SK-N-SH (cell line): ENCODE measurements around the gene PTPN13. TPM values are rescaled to one million over a fixed set of nuclear protein-coding genes. Genes with fewer than 3 reads are reported as not detected.

Experiments used
- CTCF ChIA-PET: fragments of 300-600, 350-600 bp; formaldehyde crosslinking; extraction: SDS; loops from one replicate; lab custom pipeline; 2021; lab: Yijun Ruan, JAX
- POLR2A ChIA-PET: fragments of 350-600 bp; sonication (Branson Sonifier 250); formaldehyde crosslinking; extraction: SDS; loops from one replicate; lab custom pipeline; 2020; ENCODE audit warnings: antibody characterized with exemption, inconsistent platforms; lab: Yijun Ruan, JAX
- DNase-seq: peaks from one replicate; pipeline ENCODE4 v3.0.0; 2012
- H2AFZ ChIP-seq: fragments of 200-600 bp; sonication (generic); 2 replicates; pipeline ENCODE4 v1.8.1; 2016; ENCODE audit warnings: antibody characterized with exemption, mild to moderate bottlenecking, low read depth
- H3F3A ChIP-seq: fragments of 200-600 bp; sonication (generic); replicated peaks from 2 replicates; pipeline ENCODE3; 2016; ENCODE audit warnings: antibody characterized with exemption, mild to moderate bottlenecking; ENCODE audit not compliant: insufficient read depth
- H3K27ac ChIP-seq, 2 experiments: fragments of 200-500 bp in 1 of 2; fragments of 200-600 bp in 1 of 2; sonication (Bioruptor generic) in 1 of 2; sonication (generic), shearing (Covaris generic) in 1 of 2; 2 replicates each; pipeline versions ENCODE4 v1.5.1 to v1.6.1; 2014 to 2016; ENCODE audit warnings: low read depth in 2 of 2, inconsistent platforms in 1 of 2, low read length in 1 of 2, mild to moderate bottlenecking in 1 of 2, mixed read lengths in 1 of 2
- H3K27me3 ChIP-seq: fragments of 200-600 bp; sonication (generic), shearing (Covaris generic); 2 replicates; pipeline ENCODE4 v1.6.1; 2016; ENCODE audit warnings: mixed run types; ENCODE audit not compliant: insufficient read depth
- H3K36me3 ChIP-seq, 2 experiments: fragments of 200-500 bp in 1 of 2; fragments of 200-600 bp in 1 of 2; sonication (Bioruptor generic) in 1 of 2; sonication (generic) in 1 of 2; replicated peaks in 1 of 2; 2 replicates each; pipeline versions ENCODE3 to v1.5.1; 2014 to 2016; ENCODE audit warnings: low read length in 1 of 2, mild to moderate bottlenecking in 1 of 2; ENCODE audit not compliant: insufficient read depth in 2 of 2, control insufficient read depth in 1 of 2
- H3K4me1 ChIP-seq, 2 experiments: fragments of 200-500 bp in 1 of 2; fragments of 200-600 bp in 1 of 2; sonication (Bioruptor generic) in 1 of 2; sonication (generic), shearing (Covaris generic) in 1 of 2; 2 replicates each; pipeline versions ENCODE4 v1.5.1 to v1.6.1; 2014 to 2016; ENCODE audit warnings: low read depth in 1 of 2, low read length in 1 of 2, mixed run types in 1 of 2; ENCODE audit not compliant: insufficient read depth in 2 of 2, control insufficient read depth in 1 of 2
- H3K4me2 ChIP-seq: fragments of 200-600 bp; sonication (generic), shearing (Covaris generic); 2 replicates; pipeline ENCODE4 v1.6.1; 2017; ENCODE audit warnings: mixed run types
- H3K4me3 ChIP-seq, 2 experiments: fragments of 200-500 bp in 1 of 2; fragments of 200-600 bp in 1 of 2; sonication (Bioruptor generic) in 1 of 2; sonication (generic), shearing (Covaris generic) in 1 of 2; 2 replicates each; pipeline versions ENCODE4 v1.5.1 to v1.8.1; 2014 to 2016; ENCODE audit warnings: low read depth in 2 of 2, inconsistent platforms in 1 of 2, low read length in 1 of 2, mild to moderate bottlenecking in 1 of 2, mixed read lengths in 1 of 2, moderate library complexity in 1 of 2
- H3K79me2 ChIP-seq: fragments of 200-600 bp; sonication (generic); 2 replicates; pipeline ENCODE4 v1.8.1; 2017; ENCODE audit warnings: mild to moderate bottlenecking; ENCODE audit not compliant: insufficient read depth
- H3K9ac ChIP-seq: fragments of 200-600 bp; sonication (generic); 2 replicates; pipeline ENCODE4 v1.6.1; 2017; ENCODE audit warnings: mixed run types
- H3K9me2 ChIP-seq: fragments of 200-600 bp; sonication (generic); 2 replicates; pipeline ENCODE4 v1.6.1; 2017; ENCODE audit warnings: mixed run types
- H3K9me3 ChIP-seq: fragments of 200-600 bp; sonication (generic); 2 replicates; pipeline ENCODE4 v1.6.1; 2017; ENCODE audit warnings: mixed run types, mild to moderate bottlenecking, moderate library complexity
- H4K20me1 ChIP-seq: fragments of 200-600 bp; sonication (generic); 2 replicates; pipeline ENCODE4 v1.6.1; 2017; ENCODE audit warnings: mild to moderate bottlenecking, mixed run types; ENCODE audit not compliant: insufficient read depth
- FOSL2 ChIP-seq: IDR thresholded peaks from 2 replicates; pipeline ENCODE4 v1.4.0; 2012; ENCODE audit warnings: low read depth, mild to moderate bottlenecking, moderate library complexity, borderline replicate concordance
- FOXM1 ChIP-seq: IDR thresholded peaks from 2 replicates; pipeline ENCODE4 v1.4.0; 2012; ENCODE audit warnings: low read depth, mild to moderate bottlenecking
- GABPA ChIP-seq: IDR thresholded peaks from 2 replicates; pipeline ENCODE4 v1.4.0; 2012; ENCODE audit warnings: low read depth, mild to moderate bottlenecking
- IRF3 ChIP-seq: fragments of 150-350 bp; IDR thresholded peaks from 2 replicates; pipeline ENCODE4 v1.6.1; 2016; ENCODE audit warnings: mild to moderate bottlenecking, low read depth, low read length
- JUND ChIP-seq: IDR thresholded peaks from 2 replicates; pipeline ENCODE4 v1.4.0; 2012
- MAX ChIP-seq: IDR thresholded peaks from 2 replicates; pipeline ENCODE4 v1.4.0; 2012; ENCODE audit warnings: low read depth
- MXI1 ChIP-seq: IDR thresholded peaks from 2 replicates; pipeline ENCODE4 v1.6.1; 2012; ENCODE audit warnings: mild to moderate bottlenecking, low read depth, low read length, improper control_type of control experiment
- NRF1 ChIP-seq: IDR thresholded peaks from 2 replicates; pipeline ENCODE4 v1.6.1; 2012; ENCODE audit warnings: low read depth, mild to moderate bottlenecking, low read length
- REST ChIP-seq: IDR thresholded peaks from 2 replicates; pipeline ENCODE4 v1.6.1; 2012; ENCODE audit warnings: mild to moderate bottlenecking, low read depth, low read length, moderate library complexity
- TEAD4 ChIP-seq: IDR thresholded peaks from 2 replicates; pipeline ENCODE4 v1.4.0; 2012; ENCODE audit warnings: mild to moderate bottlenecking, borderline replicate concordance; ENCODE audit not compliant: insufficient read depth
- USF1 ChIP-seq: IDR thresholded peaks from 2 replicates; pipeline ENCODE4 v1.4.0; 2012; ENCODE audit warnings: low read depth, borderline replicate concordance
- YY1 ChIP-seq: IDR thresholded peaks from 2 replicates; pipeline ENCODE4 v1.4.0; 2012; ENCODE audit warnings: low read depth, mild to moderate bottlenecking
- ZBTB33 ChIP-seq: IDR thresholded peaks from 2 replicates; pipeline ENCODE4 v1.4.0; 2012; ENCODE audit warnings: low read depth, borderline replicate concordance
- WGBS: methylation state at CpG from one replicate; pipeline ENCODE4 v1.1.6; 2017; ENCODE audit warnings: low lambda C conversion rate; 5-methylcytosine and 5-hydroxymethylcytosine counted together
- polyA plus RNA-seq, 3 experiments: library from polyadenylated mRNA; depleted of rRNA; stranded (reverse); fragments of >200 nt; gene quantifications; 2 replicates each; pipeline ENCODE4 v1.2.3, GENCODE V29; 2012

PTPN13 gene
- polyA plus RNA-seq, 1 of the 3 experiments (the other 2 are of a cell fraction): 5.5 TPM

GRCh38 chr4:86563416-86563815, 30.7 kb upstream of the PTPN13 start:
- H3K27ac ChIP-seq: no peak overlapping the region
- ChIA-PET POLR2A (no interaction called here), CTCF (no interaction called here)
- TF ChIP-seq MAX (no peak), TEAD4 (no peak), FOXM1 (no peak), IRF3 (no peak), JUND (no peak), ZBTB33 (no peak), REST (no peak), NRF1 (no peak), GABPA (no peak), USF1 (no peak), MXI1 (no peak), YY1 (no peak), FOSL2 (no peak)
- H4K20me1 ChIP-seq: no peaks in the 10 kb centered on the region
- H3K27me3 ChIP-seq: no peaks in the 10 kb centered on the region
- no peak for DNase-seq
- no peak overlapping the region for H2AFZ ChIP-seq
- peaks cover 0 to 3% of the 10 kb centered on the region in 2 experiments; a peak in 1 of 4 replicates for H3K4me1 ChIP-seq
- no peak overlapping the region for H3K4me2 ChIP-seq
- H3F3A ChIP-seq: no peaks in the 10 kb centered on the region
- H3K4me3 ChIP-seq: no peak overlapping the region
- no peak overlapping the region for H3K9ac ChIP-seq
- H3K79me2 ChIP-seq: no peaks in the 10 kb centered on the region
- H3K9me2 ChIP-seq: no peaks in the 10 kb centered on the region
- no peaks in the 10 kb centered on the region for H3K36me3 ChIP-seq
- WGBS: 93% methylated on average over 2 of the region's 2 CpGs
- H3K9me3 ChIP-seq: no peaks in the 10 kb centered on the region
